Stimulated activated CD4-positive, alpha-beta T cell treated with anti-CD3 and anti-CD28 coated beads, Interleukin-4, amount 100 ng/mL, for 4 hours (primary cell): Measurements from ENCODE around the gene NELL2.
"Not testable (repeated sequence)": the region's sequence is repeated elsewhere in the genome, so short reads cannot be mapped to it uniquely, and the experiment has no call there.

Experiments
- DNase-seq, 2 experiments: peaks; one replicate each; pipeline ENCODE4 v3.0.0-alpha.2; 2020

Gene NELL2

DNA sequence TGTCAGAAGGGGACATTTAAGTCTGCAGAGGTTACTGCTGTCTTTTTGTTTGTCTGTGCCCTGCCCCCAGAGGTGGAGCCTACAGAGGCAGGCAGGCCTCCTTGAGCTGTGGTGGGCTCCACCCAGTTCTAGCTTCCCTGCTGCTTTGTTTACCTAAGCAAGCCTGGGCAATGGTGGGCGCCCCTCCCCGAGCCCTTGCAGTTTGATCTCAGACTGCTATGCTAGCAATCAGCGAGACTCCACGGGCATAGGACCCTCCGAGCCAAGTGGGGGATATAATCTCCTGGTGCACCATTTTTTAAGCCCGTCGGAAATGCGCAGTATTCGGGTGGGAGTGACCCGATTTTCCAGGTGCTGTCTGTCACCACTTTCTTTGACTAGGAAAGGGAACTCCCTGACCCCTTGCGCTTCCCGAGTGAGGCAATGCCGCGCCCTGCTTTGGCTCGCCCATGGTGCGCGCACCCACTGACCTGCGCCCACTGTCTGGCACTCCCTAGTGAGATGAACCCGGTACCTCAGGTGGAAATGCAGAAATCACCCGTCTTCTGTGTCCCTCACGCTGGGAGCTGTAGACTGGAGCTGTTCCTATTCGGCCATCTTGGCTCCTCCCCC is 189.2 kb downstream of the NELL2 start:
- DNase-seq, result not testable (repeated sequence)

- no peak for DNase-seq
These were observed 198.4 kb downstream of the NELL2 start for GRCh38 chr12:44677724-44678123.

GRCh38 chr12:44674875-44675274 is 201.2 kb downstream of the NELL2 start:
- DNase-seq, result no peak

GRCh38 chr12:44673811-44674210 is 202.3 kb downstream of the NELL2 start:
- DNase-seq, result no peak

- no peak for DNase-seq
These were observed 204.1 kb downstream of the NELL2 start for GRCh38 chr12:44672042-44672441.

DNA sequence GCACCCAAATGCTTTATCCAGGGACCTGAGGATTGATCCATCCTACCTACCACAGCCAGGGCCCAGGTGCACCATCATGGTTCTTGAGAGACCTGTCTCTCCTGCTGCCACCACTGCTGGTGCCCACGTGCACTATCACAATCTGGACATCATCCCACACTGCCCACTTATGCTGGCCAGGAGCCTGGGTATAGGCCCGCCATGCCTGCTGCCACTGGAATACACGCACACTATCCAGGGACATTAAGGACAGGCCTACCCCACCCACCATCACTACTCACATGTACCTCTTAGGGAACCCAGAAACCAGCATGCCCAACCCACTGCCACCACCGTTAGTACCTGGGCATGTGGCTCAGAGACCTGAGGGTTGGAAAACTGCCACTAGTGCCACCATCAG is 207.7 kb downstream of the NELL2 start:
- DNase-seq, result no peak

DNA sequence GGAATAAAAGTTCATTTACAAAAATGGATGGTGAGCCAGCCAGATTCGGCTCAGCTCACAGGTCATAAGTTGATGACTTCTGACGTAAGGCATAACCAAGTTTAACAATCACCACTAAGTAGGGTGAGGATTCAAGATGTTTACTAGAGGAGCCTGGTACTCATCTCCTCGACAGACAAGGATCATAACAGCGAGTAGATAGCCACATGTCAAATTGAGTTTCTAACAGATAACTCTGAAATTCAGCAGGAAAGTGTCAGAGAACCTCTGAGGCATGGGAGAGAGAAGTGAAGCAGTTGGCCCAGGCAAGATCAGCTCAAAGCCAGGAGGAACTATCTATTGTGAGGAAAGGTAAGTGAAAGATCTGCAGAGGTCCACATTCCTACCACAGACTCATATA is 208.7 kb downstream of the NELL2 start:
- DNase-seq, result no peak

DNA sequence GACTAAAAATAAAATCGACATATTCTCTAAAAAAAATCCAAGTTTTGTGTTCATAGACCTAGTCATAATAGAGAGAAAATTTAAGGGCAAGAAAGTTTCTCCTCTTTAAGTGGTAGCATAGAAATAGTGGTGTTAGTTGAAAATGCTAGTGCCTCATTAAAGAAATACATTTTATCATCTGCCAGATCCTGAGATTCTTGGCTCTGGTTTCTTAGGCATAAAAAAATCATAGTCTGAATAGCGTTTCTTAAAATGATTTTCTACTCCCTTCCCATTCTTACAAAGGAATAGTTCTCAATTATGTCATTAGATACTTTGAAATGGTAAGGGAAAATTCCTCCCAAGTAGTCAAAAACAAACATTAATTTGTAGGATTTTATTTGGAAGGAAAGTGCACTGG is 212.8 kb downstream of the NELL2 start:
- no peak for DNase-seq

DNA sequence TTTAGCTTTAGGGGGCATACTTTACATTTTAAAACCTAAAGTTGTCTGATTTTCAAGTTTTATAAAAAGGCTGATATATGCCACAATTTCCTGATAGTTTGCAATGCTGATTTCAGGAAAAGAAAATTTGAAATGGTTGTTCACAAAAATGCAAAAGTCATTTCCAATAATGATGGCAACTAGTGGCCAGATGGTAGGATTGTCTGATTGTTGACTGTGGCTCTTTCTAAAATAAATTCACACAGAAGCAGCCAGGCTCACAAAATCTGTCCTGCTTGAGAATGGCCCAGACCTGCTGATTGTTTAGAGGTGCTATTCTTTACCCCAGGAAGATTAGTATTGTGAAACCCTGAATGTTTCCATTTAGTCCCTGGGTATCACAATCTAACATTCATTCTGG is 220.3 kb downstream of the NELL2 start:
- DNase-seq, result no peak

GRCh38 chr12:44654646-44655639 is 221.2 kb downstream of the NELL2 start:
- no peak for DNase-seq

DNA sequence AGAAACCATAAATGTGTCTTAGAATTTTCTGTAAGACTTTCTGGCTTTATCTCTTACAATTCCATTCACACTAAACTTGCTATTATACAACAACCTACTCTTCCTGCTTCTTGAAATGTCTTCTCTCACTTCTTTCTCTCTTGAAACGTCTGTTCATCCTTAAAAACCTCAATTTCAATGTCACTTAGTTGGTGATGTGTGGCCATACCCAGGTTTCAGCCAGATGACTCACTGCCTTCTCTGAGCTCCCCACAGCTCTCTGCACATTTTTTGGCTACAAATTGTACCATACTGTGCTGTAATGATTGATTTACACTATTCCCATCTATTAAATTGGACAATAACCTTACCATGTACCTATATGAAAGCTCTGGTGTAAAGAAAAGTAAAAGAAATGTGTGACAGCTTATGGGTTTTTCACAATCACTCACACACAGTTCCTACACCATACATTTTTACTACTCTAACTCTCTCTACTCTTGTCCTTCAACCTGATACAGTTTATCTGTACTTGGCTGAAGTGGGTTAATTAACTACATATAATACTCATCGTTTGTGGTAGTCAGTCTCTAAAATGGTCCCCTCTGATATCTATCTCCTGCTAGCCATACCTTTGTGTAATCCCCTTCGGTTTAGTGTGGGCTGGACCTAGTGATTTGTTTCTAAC is 222.1 kb downstream of the NELL2 start:
- DNase-seq, result no peak

GRCh38 chr12:44649693-44650092 is 226.4 kb downstream of the NELL2 start:
- DNase-seq, result no peak

GRCh38 chr12:44647917-44648690 is 228.0 kb downstream of the NELL2 start:
- no peak for DNase-seq

DNA sequence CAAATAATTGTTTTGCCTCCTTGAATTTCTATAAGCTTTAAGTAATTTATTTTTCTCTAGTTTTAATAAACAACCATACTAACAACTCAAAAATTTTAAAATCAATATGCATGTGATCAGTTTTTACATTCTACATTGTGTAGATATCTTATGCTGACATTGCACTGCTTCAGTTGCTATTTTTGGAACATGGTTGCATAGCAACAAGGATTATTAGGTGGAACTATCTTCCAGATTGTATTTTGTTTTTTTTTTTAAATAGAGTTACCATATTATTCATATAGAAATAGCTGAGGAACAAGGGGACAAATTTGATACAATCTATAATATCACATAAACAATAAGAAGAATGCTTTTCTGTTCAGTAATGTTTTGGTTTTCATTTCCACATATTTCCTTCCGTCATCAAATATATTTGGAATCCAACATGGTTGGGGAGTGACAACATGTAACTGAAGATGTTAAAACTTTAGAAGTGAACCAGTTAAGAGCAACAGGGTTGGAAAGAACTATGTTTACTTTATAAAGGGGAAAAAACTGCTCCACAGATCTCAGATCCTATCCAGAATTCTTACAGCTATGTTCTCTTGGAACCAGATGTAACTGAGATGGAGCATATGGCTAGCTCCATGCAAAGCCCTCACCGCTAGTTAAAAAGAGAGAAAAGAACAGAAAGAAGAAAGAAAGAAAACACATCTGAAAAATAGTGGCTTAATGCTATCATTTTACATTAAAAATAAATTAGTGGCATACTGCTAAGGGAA is 235.5 kb downstream of the NELL2 start:
- DNase-seq, result no peak

- no peak for DNase-seq
These were observed 238.2 kb downstream of the NELL2 start for GRCh38 chr12:44637875-44638274.

DNA sequence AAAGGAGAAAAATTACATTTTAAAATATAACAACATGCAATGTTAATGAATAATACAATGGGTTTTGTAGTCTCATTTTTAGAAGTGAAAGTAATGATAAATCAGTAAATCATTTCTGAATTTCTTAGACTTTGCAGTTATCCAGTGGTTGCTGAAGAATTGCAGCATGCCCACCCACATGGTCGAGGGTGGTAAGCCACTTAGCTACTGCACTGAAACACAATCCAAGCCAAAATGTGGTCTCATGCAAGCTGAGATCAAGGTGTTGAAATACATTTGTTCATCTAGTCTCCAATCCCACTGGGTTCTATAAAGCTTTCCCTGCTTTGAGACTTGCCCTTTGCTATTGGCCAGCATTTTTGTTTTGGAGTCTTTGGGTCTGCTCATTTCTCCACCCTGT is 247.9 kb downstream of the NELL2 start:
- DNase-seq, result no peak

DNA sequence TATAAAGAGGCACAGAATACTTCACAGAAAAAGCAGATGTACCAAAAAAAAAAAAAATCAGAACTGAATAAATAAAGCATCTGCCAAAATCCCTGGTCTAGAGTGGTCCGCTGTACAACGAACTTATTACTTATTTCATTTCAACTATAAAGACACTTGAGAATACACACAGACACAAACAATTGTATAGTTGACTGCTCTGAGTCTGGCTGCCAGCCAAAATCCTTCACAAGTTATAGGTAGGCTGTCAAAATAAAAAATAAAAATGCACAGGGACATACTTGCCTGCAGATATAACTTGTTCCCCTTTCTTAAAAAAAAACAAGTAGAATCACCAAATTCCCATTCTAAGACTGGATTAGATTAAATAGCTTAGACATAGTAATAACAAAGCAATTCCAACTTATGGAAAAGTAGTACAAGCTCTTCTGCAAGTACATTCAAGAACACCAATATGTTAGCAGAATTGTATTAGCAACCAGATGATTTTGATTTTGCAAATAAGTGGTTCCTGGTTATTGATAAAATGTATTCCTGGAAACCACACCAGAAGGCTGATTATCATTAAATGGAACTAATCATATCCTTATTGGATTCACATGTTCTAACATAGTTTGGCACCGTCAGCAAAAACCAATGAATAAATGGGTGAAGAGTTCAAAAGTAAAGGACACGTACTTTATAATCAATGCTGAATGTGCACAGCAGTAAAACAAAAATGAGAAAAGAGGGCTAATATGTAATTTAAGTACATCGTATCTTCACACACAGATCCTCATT is 248.5 kb downstream of the NELL2 start:
- no peak for DNase-seq

GRCh38 chr12:44626883-44627282 is 249.2 kb downstream of the NELL2 start:
- no peak for DNase-seq

GRCh38 chr12:44618946-44619345 is 257.2 kb downstream of the NELL2 start:
- no peak for DNase-seq

DNA sequence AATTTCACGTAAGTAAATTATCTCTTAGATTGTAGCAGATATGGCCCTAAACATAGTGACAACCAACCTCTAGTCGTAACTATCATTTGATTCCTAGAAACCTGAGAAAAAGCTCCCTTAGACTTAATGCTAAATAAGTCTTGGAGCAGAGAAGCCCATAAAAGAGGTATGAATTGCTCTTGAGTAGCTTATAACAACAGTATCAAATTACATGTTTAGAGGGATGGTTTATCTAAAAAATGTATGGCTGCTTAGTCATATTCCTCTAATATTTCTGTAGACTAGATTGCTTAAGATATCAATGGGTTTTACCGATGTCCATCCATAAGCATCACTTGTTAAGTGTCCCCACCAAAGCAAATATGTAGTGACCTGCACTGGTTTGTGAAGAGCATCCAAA is 259.7 kb downstream of the NELL2 start:
- no peak for DNase-seq

DNA sequence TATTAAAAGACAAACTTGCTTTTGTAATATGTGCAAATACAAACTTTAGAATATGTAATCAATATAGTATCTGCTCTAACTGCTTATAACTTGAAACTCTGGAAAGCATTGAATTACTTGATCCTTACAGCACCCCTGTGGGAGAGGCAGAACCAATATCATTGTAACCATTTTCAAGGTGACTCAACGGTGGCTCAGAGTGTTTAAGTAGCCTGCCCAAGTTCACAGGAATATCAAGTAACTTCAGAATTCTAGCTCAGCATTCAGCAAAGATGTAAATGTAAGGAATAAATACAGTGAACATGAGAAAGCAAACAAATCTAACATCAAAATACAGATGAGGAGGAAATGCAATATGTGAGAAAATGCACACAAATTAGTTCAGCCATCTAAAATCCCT is 264.6 kb downstream of the NELL2 start:
- DNase-seq, result no peak
